Measurements from ENCODE around the gene MDM4.

GRCh38 chr1:204513117-204513716, 3.0 kb upstream of the MDM4 start:
- TF ChIP-seq POLR2A (IDR thresholded peaks at IDR 0.05): no peak
- TF ChIP-seq CTCF (IDR thresholded peaks at IDR 0.05): no peak
